K562 (cell line): ENCODE results near the gene OR8K5.

Experiments used
- CTCF ChIP-seq, 3 experiments: IDR thresholded peaks in 2 of 3; conservative IDR thresholded peaks in 1 of 3; 2 replicates each; pipeline ENCODE4 v1.5.1; 2011 to 2012; ENCODE audit warnings: low read length in 3 of 3, mild to moderate bottlenecking in 3 of 3, control low read depth in 2 of 3, improper control_type of control experiment in 1 of 3, inconsistent platforms in 1 of 3, low read depth in 1 of 3, mixed read lengths in 1 of 3, moderate library complexity in 1 of 3; ENCODE audit not compliant: insufficient read depth in 2 of 3
- EZH2 ChIP-seq: IDR thresholded peaks from 2 replicates; pipeline ENCODE4 v1.6.1; 2012; ENCODE audit warnings: low read depth, mild to moderate bottlenecking, inconsistent platforms, low read length, borderline replicate concordance
- FOXM1 ChIP-seq, 2 experiments: fragments of 450-650 bp in 1 of 2; sonication (generic) in 1 of 2; formaldehyde crosslinking in 1 of 2; IDR thresholded peaks; 2 replicates each; pipeline versions ENCODE4 v1.6.1 to v1.9.0; 2017 to 2022; ENCODE audit warnings: low read depth in 2 of 2, mild to moderate bottlenecking in 2 of 2, missing genetic modification reagents in 1 of 2, moderate library complexity in 1 of 2
- GABPA ChIP-seq: fragments of 200-800 bp; sonication (Bioruptor generic); conservative IDR thresholded peaks from 2 replicates; pipeline ENCODE4 v1.6.1; 2016; ENCODE audit warnings: low read depth, missing genetic modification characterization, missing compliant biosample characterization
- HNRNPLL ChIP-seq: fragments of 200-400 bp; formaldehyde crosslinking; IDR thresholded peaks from 2 replicates; pipeline ENCODE4 v1.6.1; 2017; ENCODE audit warnings: low read length, low read depth, mild to moderate bottlenecking; ENCODE audit not compliant: poor library complexity, severe bottlenecking
- MAZ ChIP-seq, 2 experiments: fragments of 450-650 bp in 1 of 2; sonication (generic) in 1 of 2; formaldehyde crosslinking; IDR thresholded peaks in 1 of 2; conservative IDR thresholded peaks in 1 of 2; 2 replicates each; pipeline versions ENCODE4 v1.4.0 to v1.5.0; 2020; ENCODE audit warnings: mild to moderate bottlenecking in 1 of 2, missing genetic modification reagents in 1 of 2
- NFATC3 ChIP-seq: fragments of 450-650 bp; IDR thresholded peaks from 2 replicates; pipeline ENCODE4 v1.6.1; 2017; ENCODE audit warnings: mild to moderate bottlenecking
- SP1 ChIP-seq: sonication (generic); formaldehyde crosslinking; IDR thresholded peaks from 2 replicates; pipeline ENCODE4 v1.8.1; 2022; ENCODE audit warnings: mild to moderate bottlenecking, missing genetic modification reagents
- TEAD2 ChIP-seq: fragments of 450-650 bp; IDR thresholded peaks from 2 replicates; pipeline ENCODE4 v1.6.1; 2016; ENCODE audit warnings: missing genetic modification characterization, control low read depth, missing compliant biosample characterization
- ZBTB34 ChIP-seq: fragments of 250-450 bp; sonication (Bioruptor Pico); IDR thresholded peaks from 2 replicates; pipeline ENCODE4 v1.8.0; 2021; ENCODE audit warnings: mild to moderate bottlenecking, moderate library complexity
- ZNF778 ChIP-seq: fragments of 450-650 bp; formaldehyde crosslinking; IDR thresholded peaks from 2 replicates; pipeline ENCODE4 v1.4.0; 2020; ENCODE audit warnings: mild to moderate bottlenecking, moderate library complexity
- TF ChIP-seq, protein P1 (sequence below): fragments of 250-450 bp; sonication (Bioruptor Pico); IDR thresholded peaks from 2 replicates; pipeline ENCODE4 v1.4.0; 2020; ENCODE audit warnings: mild to moderate bottlenecking, moderate library complexity
- TF ChIP-seq, protein P2 (sequence below), 2 experiments: fragments of 450-650 bp; formaldehyde crosslinking in 1 of 2; IDR thresholded peaks; 2 replicates each; pipeline versions ENCODE4 v1.4.0 to v1.6.1; 2014 to 2020; ENCODE audit warnings: mild to moderate bottlenecking in 2 of 2, borderline replicate concordance in 1 of 2, low read depth in 1 of 2

DNA sequence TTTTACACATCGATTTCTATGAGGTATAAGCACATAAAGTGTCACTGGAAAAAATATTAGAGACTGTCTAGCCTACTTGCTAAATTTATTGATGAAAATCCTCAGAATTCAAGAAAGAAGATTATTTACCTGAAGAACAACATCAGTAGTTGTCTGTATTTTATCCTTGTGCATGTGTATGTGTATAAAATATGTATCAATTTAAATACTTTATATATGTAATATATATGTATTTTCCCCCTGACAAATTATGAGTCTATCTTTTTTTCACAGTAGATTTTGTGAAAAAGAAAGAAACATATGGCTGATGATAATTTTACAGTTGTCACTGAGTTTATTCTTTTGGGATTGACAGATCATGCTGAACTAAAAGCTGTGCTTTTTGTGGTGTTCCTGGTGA, 16.2 kb upstream of the OR8K5 start, which contains the start of gene OR5J2:
- TF ChIP-seq EZH2 (no peak), HNRNPLL (no peak), FOXM1 (IDR thresholded peaks at IDR 0.05; ENCODE audit: low read depth) (no peak), FOXM1 (CRISPR knock-in tag; IDR thresholded peaks at IDR 0.05; ENCODE audit: low read depth) (no peak), MAZ (CRISPR knock-in tag; conservative IDR thresholded peaks at IDR 0.05 in 1 of 2, IDR thresholded peaks at IDR 0.05 in 1 of 2) (no peak), SP1 (CRISPR knock-in tag) (no peak), TEAD2 (tag) (no peak), NFATC3 (no peak), ZNF778 (CRISPR knock-in tag) (no peak), ZBTB34 (no peak), GABPA (no peak), CTCF (IDR thresholded peaks at IDR 0.05 in 2 of 3, conservative IDR thresholded peaks at IDR 0.05 in 1 of 3; ENCODE audit: insufficient read depth in 2 of 3, low read depth in 1 of 3, low read length in 3 of 3) (no peak)
- TF ChIP-seq, protein P1, sequence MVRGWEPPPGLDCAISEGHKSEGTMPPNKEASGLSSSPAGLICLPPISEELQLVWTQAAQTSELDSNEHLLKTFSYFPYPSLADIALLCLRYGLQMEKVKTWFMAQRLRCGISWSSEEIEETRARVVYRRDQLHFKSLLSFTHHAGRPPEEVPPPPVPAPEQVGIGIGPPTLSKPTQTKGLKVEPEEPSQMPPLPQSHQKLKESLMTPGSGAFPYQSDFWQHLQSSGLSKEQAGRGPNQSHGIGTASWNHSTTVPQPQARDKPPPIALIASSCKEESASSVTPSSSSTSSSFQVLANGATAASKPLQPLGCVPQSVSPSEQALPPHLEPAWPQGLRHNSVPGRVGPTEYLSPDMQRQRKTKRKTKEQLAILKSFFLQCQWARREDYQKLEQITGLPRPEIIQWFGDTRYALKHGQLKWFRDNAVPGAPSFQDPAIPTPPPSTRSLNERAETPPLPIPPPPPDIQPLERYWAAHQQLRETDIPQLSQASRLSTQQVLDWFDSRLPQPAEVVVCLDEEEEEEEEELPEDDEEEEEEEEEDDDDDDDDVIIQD (CRISPR knock-in tag) = no peak
- TF ChIP-seq, protein P2, sequence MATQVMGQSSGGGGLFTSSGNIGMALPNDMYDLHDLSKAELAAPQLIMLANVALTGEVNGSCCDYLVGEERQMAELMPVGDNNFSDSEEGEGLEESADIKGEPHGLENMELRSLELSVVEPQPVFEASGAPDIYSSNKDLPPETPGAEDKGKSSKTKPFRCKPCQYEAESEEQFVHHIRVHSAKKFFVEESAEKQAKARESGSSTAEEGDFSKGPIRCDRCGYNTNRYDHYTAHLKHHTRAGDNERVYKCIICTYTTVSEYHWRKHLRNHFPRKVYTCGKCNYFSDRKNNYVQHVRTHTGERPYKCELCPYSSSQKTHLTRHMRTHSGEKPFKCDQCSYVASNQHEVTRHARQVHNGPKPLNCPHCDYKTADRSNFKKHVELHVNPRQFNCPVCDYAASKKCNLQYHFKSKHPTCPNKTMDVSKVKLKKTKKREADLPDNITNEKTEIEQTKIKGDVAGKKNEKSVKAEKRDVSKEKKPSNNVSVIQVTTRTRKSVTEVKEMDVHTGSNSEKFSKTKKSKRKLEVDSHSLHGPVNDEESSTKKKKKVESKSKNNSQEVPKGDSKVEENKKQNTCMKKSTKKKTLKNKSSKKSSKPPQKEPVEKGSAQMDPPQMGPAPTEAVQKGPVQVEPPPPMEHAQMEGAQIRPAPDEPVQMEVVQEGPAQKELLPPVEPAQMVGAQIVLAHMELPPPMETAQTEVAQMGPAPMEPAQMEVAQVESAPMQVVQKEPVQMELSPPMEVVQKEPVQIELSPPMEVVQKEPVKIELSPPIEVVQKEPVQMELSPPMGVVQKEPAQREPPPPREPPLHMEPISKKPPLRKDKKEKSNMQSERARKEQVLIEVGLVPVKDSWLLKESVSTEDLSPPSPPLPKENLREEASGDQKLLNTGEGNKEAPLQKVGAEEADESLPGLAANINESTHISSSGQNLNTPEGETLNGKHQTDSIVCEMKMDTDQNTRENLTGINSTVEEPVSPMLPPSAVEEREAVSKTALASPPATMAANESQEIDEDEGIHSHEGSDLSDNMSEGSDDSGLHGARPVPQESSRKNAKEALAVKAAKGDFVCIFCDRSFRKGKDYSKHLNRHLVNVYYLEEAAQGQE (IDR thresholded peaks at IDR 0.05; ENCODE audit: borderline replicate concordance) = no peak
- TF ChIP-seq, protein P2 (CRISPR knock-in tag; IDR thresholded peaks at IDR 0.05; ENCODE audit: low read depth) = no peak
